Gastrocnemius medialis (tissue), 4 donors: ENCODE results near the gene TNS3.

Source experiments
- CTCF ChIP-seq, 5 experiments: fragments of 450-650 bp in 3 of 5; fragments of 200-600 bp in 2 of 5; sonication (generic) in 2 of 5; IDR thresholded peaks in 4 of 5; conservative IDR thresholded peaks in 1 of 5; 1 replicate in 4 of 5; 2 replicates in 1 of 5; pipeline ENCODE4 v1.5.1; 2016 to 2019; ENCODE audit warnings: antibody characterized with exemption in 5 of 5, mild to moderate bottlenecking in 3 of 5, moderate library complexity in 3 of 5
- POLR2A ChIP-seq, 2 donors: fragments of 450-650 bp; IDR thresholded peaks; one replicate each; pipeline ENCODE4 v1.6.1; 2017; ENCODE audit warnings: antibody characterized with exemption in 2 of 2, mild to moderate bottlenecking in 2 of 2, moderate library complexity in 2 of 2

GRCh38 chr7:47344171-47344955, 237.5 kb downstream of the TNS3 start:
- TF ChIP-seq CTCF (IDR thresholded peaks at IDR 0.05 in 4 of 5, conservative IDR thresholded peaks at IDR 0.05 in 1 of 5) (no peak), POLR2A (IDR thresholded peaks at IDR 0.05) (no peak)
